GM19025 (cell line): ENCODE data around the gene ZDHHC18.

Source experiments
- ATAC-seq: cut with Tn5 transposase; IDR thresholded peaks from one replicate; pipeline ENCODE4 v1.9.1; 2021; ENCODE audit warnings: mild to moderate bottlenecking, low read depth, moderate library complexity; ENCODE audit not compliant: unreplicated experiment

ZDHHC18 gene

DNA sequence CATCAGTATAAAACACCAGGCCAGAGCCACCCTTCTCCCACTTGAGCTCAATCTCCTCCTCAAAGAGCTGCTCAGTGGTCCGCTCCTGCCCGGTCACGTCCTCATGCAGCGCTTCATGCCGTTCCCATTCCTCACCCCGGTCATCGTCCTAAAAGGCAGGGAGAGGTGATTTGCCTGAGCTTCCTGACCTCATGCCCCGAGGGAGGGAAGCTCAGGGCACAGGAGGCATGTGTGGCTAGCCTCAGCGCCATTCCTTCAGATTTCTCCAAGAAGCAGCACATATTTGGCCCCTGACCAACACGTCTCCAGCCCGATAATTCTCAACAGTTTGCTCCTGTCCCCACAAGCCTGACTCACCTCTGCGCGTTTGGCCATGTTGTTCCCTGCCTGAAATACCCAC, 67.8 kb downstream of the ZDHHC18 start:
- no peak for ATAC-seq

DNA sequence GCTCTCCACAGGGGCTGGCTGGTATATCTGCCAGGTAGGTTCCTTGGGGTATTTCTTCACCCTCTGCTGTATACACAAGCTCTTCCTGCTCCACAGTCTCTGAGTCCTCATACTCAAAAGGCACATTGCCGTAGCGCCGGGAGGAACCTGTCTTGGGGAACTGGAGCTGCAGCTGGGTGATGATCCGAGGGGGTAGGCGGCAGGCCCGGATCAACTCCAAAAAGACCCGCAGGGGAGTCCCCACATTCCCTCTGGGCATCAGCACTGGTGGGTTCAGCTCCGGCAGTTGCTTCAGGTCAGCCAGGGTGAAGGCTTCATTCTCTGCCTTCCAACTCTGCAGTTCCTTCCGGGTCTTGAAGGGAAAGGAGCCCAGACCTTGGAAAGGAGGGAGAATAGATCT, 70.9 kb downstream of the ZDHHC18 start:
- ATAC-seq, result no peak

- ATAC-seq, result no peak
Observed at GRCh38 chr1:26900001-26900814, 73.7 kb downstream of the ZDHHC18 start, which contains the start of gene GPATCH3. TSS of gene GPATCH3 (minus strand) at chr1:26900467. CDS start at chr1:26900442, 25 bp downstream.

- no peak for ATAC-seq
Observed at GRCh38 chr1:26900815-26901511, 74.5 kb downstream of the ZDHHC18 start.
